SK-N-MC (cell line): ENCODE measurements around the gene TLK1.

ENCODE experiments used
- FOXP2 ChIP-seq: optimal IDR thresholded peaks from 2 replicates; pipeline ENCODE3; 2011; ENCODE audit warnings: mild to moderate bottlenecking, moderate library complexity; ENCODE audit not compliant: insufficient read depth; ENCODE audit errors: extremely low read length, control extremely low read depth
- POLR2AphosphoS5 ChIP-seq: IDR thresholded peaks from 2 replicates; pipeline ENCODE4 v1.6.1; 2012; ENCODE audit warnings: mild to moderate bottlenecking, low read depth, low read length, borderline replicate concordance

GRCh38 chr2:171146071-171146470 lies 14.6 kb downstream of the TLK1 start:
- no peak for TF ChIP-seq FOXP2
- no peak for TF ChIP-seq POLR2AphosphoS5
